Memory B cell (primary cell): Measurements from ENCODE around the gene DNAJA1.

Experiments used
- ATAC-seq: fragments of 150-1000 bp; cut with Tn5 transposase; 2 replicates; pipeline ENCODE4 v1.10.0; 2021; ENCODE audit warnings: low read depth, mild to moderate bottlenecking, moderate library complexity
- DNase-seq, 2 donors: peaks; one replicate each; pipeline ENCODE4 v3.0.0; 2022; ENCODE audit warnings: low spot score in 2 of 2
- H3K27ac Mint-ChIP-seq: one replicate; pipeline ENCODE4 v1.8.0; 2022; ENCODE audit warnings: mild to moderate bottlenecking, moderate library complexity, mixed read lengths
- H3K27me3 Mint-ChIP-seq: one replicate; pipeline ENCODE4 v1.8.0; 2022; ENCODE audit warnings: mixed read lengths
- H3K36me3 Mint-ChIP-seq: one replicate; pipeline ENCODE4 v1.8.0; 2022; ENCODE audit warnings: mild to moderate bottlenecking, mixed read lengths
- H3K4me1 Mint-ChIP-seq: one replicate; pipeline ENCODE4 v1.8.0; 2022; ENCODE audit warnings: mixed read lengths
- H3K4me3 Mint-ChIP-seq: one replicate; pipeline ENCODE4 v1.8.0; 2022; ENCODE audit warnings: mild to moderate bottlenecking, moderate library complexity, mixed read lengths
- H3K9me3 Mint-ChIP-seq: one replicate; pipeline ENCODE4 v1.8.0; 2022; ENCODE audit warnings: mixed read lengths

The DNAJA1 gene

DNA sequence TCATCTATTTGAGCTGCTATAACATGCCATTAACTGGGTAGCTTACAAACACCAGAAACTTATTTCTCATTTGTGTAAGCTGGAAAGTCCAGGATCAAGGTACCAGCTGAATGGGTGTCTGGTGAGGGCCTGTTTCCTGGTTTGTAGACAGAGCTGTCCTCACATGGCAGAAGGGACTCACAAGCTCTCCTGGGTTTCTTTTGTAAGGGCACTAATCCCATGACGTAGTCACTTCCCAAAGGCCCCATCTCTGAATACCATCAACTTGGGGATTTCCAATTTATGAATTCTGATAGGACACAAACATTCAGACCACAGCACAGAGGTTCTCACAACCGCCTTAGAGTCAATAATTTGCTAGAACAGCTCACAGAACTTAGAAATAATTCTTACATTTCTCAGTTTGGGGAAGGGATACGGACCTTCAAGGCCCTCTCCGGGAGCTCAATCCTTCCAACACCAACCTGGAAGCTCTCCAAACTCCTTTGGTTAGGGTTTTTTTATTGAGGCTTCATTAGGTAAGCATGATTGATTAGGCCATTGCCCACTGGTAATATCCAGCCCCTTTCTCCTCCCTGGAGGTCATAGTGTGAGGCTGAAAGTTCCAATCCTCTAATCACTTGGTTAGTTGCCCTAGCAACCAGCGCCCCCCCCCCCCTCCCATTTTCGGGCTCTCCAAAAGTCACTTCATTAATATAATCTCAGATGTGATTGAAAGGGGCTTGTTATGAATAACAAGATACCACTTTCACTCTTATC lies 7.6 kb upstream of the DNAJA1 start:
- H3K9me3 Mint-ChIP-seq, result no peaks in the 10 kb centered on the region
- no peaks in the 10 kb centered on the region for H3K27me3 Mint-ChIP-seq
- H3K4me3 Mint-ChIP-seq, result no peak overlapping the region
- DNase-seq (no peak), ATAC-seq (no peak)
- H3K4me1 Mint-ChIP-seq, result no peaks in the 10 kb centered on the region
- peaks cover 4% of the 10 kb centered on the region for H3K36me3 Mint-ChIP-seq
- no peak overlapping the region for H3K27ac Mint-ChIP-seq

DNA sequence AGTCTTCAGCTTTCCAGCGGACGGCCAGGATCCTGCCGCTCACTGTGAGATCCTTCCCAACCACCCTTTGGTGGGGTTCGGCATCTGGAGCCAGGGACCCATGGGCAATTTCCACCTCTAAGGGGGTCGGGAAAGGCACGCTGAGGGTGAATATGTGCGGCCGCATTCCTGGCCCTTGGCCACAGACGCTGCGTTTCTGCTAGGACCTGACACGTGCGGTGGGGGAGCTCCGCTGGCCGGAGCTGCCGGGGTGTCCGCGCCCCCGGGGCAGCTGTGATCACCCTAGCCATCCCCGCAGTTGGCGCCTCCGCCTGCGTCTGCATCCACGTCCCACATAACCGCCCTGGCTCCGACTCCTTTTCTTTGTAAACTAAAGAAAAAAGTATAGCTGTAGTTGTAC lies 5.3 kb upstream of the DNAJA1 start:
- DNase-seq (no peak), ATAC-seq (no peak)
- Mint-ChIP-seq H3K36me3 (peaks cover 4% of the 10 kb centered on the region), H3K4me1 (peaks cover 16% of the 10 kb centered on the region), H3K27ac (no peak overlapping the region), H3K4me3 (no peak overlapping the region), H3K9me3 (no peaks in the 10 kb centered on the region), H3K27me3 (no peaks in the 10 kb centered on the region)

DNA sequence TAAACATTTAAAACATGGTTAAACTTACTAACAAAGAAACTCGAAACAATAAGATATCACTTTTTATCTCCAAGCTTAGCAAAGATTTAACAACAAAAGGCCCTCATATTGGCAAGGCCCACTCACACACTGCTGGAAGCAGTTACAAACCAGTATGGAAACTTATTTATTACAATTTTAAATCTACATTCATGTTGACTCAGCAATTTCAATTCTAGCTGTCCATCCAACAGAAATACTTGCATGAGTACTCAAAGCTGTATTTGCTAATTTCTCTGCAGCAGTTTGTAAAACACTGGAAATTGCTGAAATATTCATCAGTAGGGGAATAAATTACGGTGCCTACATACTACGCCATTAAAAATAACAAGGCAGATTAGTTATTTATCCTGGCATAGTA lies 2.8 kb upstream of the DNAJA1 start:
- H3K27me3 Mint-ChIP-seq, result no peaks in the 10 kb centered on the region
- peaks cover 8% of the 10 kb centered on the region for H3K36me3 Mint-ChIP-seq
- no peak for ATAC-seq
- no peak overlapping the region for H3K4me3 Mint-ChIP-seq
- H3K27ac Mint-ChIP-seq, result peak overlapping the region; percentile 77
- H3K4me1 Mint-ChIP-seq, result peaks cover 26% of the 10 kb centered on the region
- no peaks in the 10 kb centered on the region for H3K9me3 Mint-ChIP-seq
- no peak for DNase-seq

DNA sequence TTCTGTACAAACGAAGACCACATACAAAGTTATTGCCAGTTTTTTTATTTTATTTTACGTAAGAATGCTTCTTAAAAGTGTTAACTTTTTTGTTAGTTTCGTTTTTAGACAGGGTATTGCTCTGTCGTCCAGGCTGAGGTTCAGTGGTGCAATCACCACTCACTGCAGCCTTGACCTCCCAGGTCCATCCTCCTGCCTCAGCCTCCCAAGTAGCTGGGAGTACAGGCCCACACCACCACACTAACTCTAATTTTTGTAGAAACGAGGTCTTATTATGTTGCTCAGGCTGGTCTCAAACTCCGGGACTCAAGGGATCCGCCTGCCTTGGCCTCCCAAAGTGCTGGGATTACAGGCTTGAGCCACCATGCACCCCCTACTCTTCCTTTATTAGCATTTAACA lies 2.3 kb upstream of the DNAJA1 start:
- no peak for ATAC-seq
- Mint-ChIP-seq H3K9me3 (no peaks in the 10 kb centered on the region), H3K27me3 (no peaks in the 10 kb centered on the region), H3K4me3 (peak overlapping the region; percentile 25), H3K36me3 (peaks cover 8% of the 10 kb centered on the region), H3K27ac (peak overlapping the region; percentile 77), H3K4me1 (peaks cover 26% of the 10 kb centered on the region)
- DNase-seq, result no peak

- Mint-ChIP-seq H3K36me3 (peaks cover 10% of the 10 kb centered on the region), H3K27me3 (no peaks in the 10 kb centered on the region), H3K9me3 (no peaks in the 10 kb centered on the region), H3K27ac (peak overlapping the region; percentile 97), H3K4me3 (peak overlapping the region; percentile 95), H3K4me1 (peaks cover 31% of the 10 kb centered on the region)
- ATAC-seq, result no peak
- DNase-seq, result no peak
These were observed 1.4 kb upstream of the DNAJA1 start for GRCh38 chr9:33023661-33024060.

DNA sequence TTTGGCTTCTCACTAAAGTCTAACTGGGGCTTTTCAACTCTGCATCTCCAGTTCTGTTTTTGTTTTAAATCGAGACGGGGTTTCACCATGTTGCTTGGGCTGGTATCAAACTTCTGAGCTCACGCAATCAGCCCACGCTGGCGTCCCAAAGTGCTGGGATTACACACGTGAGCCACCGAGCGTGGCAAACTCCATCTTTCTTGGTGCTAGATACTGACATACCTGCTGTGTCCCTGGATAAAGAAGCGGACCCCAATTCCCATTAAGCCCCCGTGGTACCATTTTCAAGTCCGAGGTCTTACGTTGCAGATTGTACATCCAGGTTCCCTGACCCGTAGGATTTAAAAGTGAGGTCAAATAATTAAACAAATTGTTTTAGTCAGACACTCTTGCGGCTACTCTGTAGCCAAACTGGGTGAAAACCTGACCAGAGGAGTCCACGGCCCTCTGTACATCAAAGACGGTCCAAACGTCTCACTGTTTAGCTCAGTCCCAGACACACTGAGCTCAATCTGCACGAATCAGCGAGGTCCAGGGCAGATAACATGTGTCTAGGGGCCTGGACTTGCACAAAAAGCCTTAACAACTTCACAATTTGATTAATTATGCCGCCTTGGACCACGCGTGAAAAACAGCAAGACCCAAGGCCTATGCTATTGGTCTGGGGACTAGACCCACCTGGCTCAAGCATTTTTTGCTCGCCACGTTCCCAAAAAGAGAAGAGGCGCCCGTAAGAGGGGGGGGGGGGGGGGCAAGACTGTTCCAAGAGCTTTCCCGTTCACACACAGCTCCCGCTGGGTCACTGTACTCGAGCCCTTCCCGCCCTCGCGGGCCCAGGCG lies 727 bp upstream of the DNAJA1 start:
- no peaks in the 10 kb centered on the region for H3K27me3 Mint-ChIP-seq
- ATAC-seq (no peak), DNase-seq (no peak)
- peak overlapping the region; percentile 97 for H3K27ac Mint-ChIP-seq
- H3K36me3 Mint-ChIP-seq, result peaks cover 10% of the 10 kb centered on the region
- peak overlapping the region; percentile 95 for H3K4me3 Mint-ChIP-seq
- H3K4me1 Mint-ChIP-seq, result peaks cover 33% of the 10 kb centered on the region
- H3K9me3 Mint-ChIP-seq, result no peaks in the 10 kb centered on the region

DNA sequence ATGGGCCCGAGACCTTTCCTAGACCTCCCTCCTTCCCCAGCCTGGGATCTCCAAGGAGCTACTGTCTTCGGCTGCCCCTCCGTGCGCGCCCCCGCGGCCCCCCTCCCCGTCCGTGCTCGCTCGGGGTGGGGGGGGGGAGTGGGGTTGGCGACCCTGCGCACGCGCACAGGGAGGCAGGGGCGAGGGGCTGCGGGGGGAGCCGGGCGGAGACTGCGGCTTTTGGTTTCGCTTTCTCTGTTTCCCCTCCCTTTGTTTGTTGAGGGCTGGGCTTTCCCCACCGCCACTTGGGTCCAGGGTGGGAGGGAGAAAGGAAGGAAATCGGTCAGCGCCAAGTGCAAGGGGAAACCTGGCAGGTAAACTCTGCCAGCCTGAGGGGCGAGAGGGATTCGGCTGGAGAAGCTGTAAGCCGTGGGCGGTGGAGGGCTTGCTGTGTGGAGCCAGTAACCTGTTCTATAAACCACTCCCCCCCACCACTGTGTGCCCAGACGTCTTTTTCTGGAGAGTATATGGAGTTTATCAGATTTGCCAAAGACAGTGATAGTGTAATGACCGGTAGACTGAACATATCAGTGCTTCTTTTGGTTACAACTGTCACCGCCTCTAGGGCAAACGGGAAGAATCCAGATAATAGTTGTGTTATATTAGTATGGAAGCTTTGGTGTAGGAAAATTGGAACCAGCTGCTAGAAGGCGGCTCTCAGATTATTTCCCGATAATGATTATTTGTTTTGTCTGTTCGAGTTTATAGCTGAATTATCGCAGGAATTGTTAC lies 684 bp downstream of the DNAJA1 start:
- Mint-ChIP-seq H3K4me1 (peaks cover 38% of the 10 kb centered on the region), H3K36me3 (peaks cover 14% of the 10 kb centered on the region), H3K27ac (peak overlapping the region; percentile 97), H3K4me3 (peak overlapping the region; percentile 95), H3K27me3 (no peaks in the 10 kb centered on the region), H3K9me3 (no peaks in the 10 kb centered on the region)
- ATAC-seq (peak; percentile 49), DNase-seq (peak; percentile 67)

GRCh38 chr9:33029231-33029786 lies 4.2 kb downstream of the DNAJA1 start:
- Mint-ChIP-seq H3K4me3 (no peak overlapping the region), H3K9me3 (no peaks in the 10 kb centered on the region), H3K36me3 (peaks cover 29% of the 10 kb centered on the region), H3K4me1 (peaks cover 29% of the 10 kb centered on the region), H3K27ac (peak overlapping the region; percentile 17), H3K27me3 (no peaks in the 10 kb centered on the region)
- ATAC-seq (no peak), DNase-seq (no peak)

DNA sequence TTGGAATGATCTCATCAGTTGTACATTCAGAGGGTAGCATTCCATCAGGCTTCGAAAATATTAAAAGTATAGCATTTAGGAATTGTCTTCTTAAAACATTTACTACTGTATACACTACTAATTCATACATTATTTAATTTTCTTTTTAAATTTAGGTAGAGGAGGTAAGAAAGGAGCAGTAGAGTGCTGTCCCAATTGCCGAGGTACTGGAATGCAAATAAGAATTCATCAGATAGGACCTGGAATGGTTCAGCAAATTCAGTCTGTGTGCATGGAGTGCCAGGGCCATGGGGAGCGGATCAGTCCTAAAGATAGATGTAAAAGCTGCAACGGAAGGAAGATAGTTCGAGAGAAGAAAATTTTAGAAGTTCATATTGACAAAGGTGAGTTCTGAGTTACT lies 5.2 kb downstream of the DNAJA1 start:
- Mint-ChIP-seq H3K36me3 (peaks cover 29% of the 10 kb centered on the region), H3K9me3 (no peaks in the 10 kb centered on the region), H3K27ac (no peak overlapping the region), H3K4me1 (peaks cover 27% of the 10 kb centered on the region), H3K4me3 (no peak overlapping the region), H3K27me3 (no peaks in the 10 kb centered on the region)
- DNase-seq (no peak), ATAC-seq (no peak)

DNA sequence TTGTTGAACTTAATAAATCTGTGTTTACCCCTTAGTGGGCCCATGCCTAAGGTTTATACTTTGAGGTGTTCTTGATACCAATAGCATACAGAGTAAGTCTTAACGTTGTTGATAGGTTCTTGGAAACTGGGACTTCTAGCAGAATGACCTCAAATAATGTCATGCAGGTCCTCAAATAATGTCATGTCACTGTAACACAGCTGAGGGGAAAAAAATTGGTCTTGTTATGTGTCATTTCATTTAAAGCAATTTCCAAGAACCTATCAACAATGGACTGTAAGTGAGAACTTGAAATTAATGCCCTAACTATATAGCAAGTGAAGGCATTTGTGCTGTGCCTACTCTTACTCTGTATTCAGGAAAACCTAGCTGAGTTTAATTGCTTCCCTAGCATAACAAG lies 7.2 kb downstream of the DNAJA1 start:
- Mint-ChIP-seq H3K9me3 (no peaks in the 10 kb centered on the region), H3K36me3 (peaks cover 37% of the 10 kb centered on the region), H3K4me3 (no peak overlapping the region), H3K27me3 (no peaks in the 10 kb centered on the region), H3K27ac (peak overlapping the region; percentile 15), H3K4me1 (peaks cover 19% of the 10 kb centered on the region)
- DNase-seq (no peak), ATAC-seq (no peak)

- H3K36me3 Mint-ChIP-seq, result peaks cover 37% of the 10 kb centered on the region
- H3K4me3 Mint-ChIP-seq, result no peak overlapping the region
- H3K9me3 Mint-ChIP-seq, result no peaks in the 10 kb centered on the region
- H3K4me1 Mint-ChIP-seq, result peaks cover 19% of the 10 kb centered on the region
- peak overlapping the region; percentile 15 for H3K27ac Mint-ChIP-seq
- no peaks in the 10 kb centered on the region for H3K27me3 Mint-ChIP-seq
- DNase-seq, result no peak
- ATAC-seq, result no peak
These were observed 7.8 kb downstream of the DNAJA1 start for GRCh38 chr9:33032865-33033264.

- H3K27ac Mint-ChIP-seq, result no peak overlapping the region
These were observed 15.8 kb downstream of the DNAJA1 start for GRCh38 chr9:33040792-33041431.

GRCh38 chr9:33041432-33042188 lies 16.5 kb downstream of the DNAJA1 start:
- H3K27me3 Mint-ChIP-seq, result no peaks in the 10 kb centered on the region
- no peak overlapping the region for H3K4me3 Mint-ChIP-seq
- peaks cover 16% of the 10 kb centered on the region for H3K36me3 Mint-ChIP-seq
- H3K9me3 Mint-ChIP-seq, result no peaks in the 10 kb centered on the region
- no peak overlapping the region for H3K27ac Mint-ChIP-seq
- H3K4me1 Mint-ChIP-seq, result peaks cover 13% of the 10 kb centered on the region
- ATAC-seq, result no peak
- DNase-seq, result no peak

More at GRCh38 chr9:33040792-33041431, 15.8 kb downstream of the DNAJA1 start:
- DNase-seq (no peak), ATAC-seq (no peak)
- H3K4me1 Mint-ChIP-seq, result peaks cover 14% of the 10 kb centered on the region
- H3K9me3 Mint-ChIP-seq, result no peaks in the 10 kb centered on the region
- peaks cover 17% of the 10 kb centered on the region for H3K36me3 Mint-ChIP-seq
- H3K27me3 Mint-ChIP-seq, result no peaks in the 10 kb centered on the region
- H3K4me3 Mint-ChIP-seq, result no peak overlapping the region
